GM18505 (cell line): ENCODE results near the gene NAV1.
"Not testable (repeated sequence)": the region's sequence is repeated elsewhere in the genome, so short reads cannot be mapped to it uniquely, and the experiment has no call there.

Experiments
- ATAC-seq: cut with Tn5 transposase; IDR thresholded peaks from one replicate; pipeline ENCODE4 v1.9.1; 2021; ENCODE audit not compliant: unreplicated experiment
- POLR2A ChIP-seq: IDR thresholded peaks from 4 replicates; pipeline ENCODE4 v1.6.1; 2011; ENCODE audit warnings: borderline replicate concordance; ENCODE audit not compliant: insufficient read depth, insufficient read length; ENCODE audit errors: extremely low read depth

NAV1 gene

DNA sequence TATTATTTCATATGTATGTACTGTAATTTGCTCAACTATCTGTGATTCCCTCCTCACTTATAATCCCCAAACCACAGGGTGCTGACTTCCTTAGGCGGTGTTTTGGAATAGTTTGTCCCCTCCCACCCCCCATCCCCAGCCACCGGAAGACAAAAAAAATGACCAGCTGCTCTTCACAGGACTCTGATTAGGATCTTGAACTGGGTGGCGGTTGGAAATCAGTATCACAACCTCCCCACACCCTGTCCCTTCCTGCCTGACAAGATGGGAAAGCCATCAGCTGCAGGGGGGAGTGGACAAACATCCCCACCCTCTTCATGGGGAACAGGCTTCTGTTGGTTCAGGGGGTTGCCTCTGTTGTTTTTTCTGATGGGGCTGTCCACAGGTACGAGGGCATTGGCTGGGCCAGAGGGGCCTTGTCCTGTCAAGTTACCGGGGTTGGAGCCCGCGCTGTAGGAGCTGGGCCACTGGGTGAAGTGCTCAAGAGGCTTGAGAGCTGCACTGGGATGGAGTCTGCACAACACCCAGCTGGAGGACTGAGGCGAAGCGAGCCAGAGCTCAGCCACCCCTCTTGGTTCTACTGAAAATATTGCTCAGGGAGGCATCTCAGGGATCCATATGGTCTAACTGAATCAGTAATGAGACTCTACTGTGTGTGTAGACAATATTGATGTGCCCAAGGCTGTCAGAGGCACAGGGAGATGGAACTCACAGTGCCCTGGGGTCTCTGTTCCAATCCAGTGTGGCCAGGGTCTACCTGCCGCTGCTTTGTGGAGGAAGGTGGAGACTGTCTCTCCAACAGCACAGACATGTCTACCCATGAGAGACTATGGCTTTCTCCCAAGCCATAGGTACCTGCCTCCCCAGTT lies 28.2 kb downstream of the NAV1 start:
- TF ChIP-seq POLR2A, result no peak
- ATAC-seq, result no peak

GRCh38 chr1:201568265-201568664 lies 29.3 kb downstream of the NAV1 start:
- no peak for TF ChIP-seq POLR2A
- no peak for ATAC-seq

- ATAC-seq, result no peak
- no peak for TF ChIP-seq POLR2A
Observed at GRCh38 chr1:201568859-201569294, 29.9 kb downstream of the NAV1 start.

DNA sequence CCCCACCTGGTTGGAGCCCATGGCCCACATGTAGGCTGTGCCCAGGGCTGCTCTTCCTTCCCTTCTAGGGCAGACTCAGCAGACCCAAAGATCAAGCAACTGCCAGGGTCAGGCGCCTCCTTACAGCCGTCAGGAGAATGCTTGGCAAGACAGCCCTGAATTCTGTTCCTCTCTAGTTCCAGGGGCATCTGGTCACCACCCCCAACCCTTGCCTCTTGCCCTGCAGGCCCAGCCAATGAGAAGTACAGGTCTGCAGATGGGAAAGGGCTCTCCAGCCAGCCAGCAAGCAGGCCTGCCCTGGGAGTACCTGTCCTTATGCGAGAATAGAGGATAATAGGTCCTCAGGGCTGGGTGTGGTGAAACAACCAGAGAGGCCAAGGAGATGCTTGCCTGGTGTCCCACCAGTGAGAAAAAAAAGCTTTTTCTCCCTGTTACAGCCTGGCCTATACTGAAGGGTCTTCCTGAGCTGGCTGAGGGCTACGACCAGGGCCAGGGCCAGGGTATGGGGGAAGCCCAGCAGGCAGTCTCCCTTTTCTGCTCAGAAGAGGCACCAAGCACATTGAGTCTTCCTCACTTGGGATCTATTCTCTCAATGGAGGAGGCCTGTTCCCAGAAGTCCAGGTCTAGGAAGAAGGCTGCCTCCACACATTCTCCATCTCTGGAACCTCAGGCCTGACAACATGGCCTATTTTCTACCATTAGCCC lies 31.4 kb downstream of the NAV1 start:
- no peak for TF ChIP-seq POLR2A
- no peak for ATAC-seq

GRCh38 chr1:201570886-201571624 lies 32.1 kb downstream of the NAV1 start:
- no peak for ATAC-seq
- TF ChIP-seq POLR2A, result no peak

DNA sequence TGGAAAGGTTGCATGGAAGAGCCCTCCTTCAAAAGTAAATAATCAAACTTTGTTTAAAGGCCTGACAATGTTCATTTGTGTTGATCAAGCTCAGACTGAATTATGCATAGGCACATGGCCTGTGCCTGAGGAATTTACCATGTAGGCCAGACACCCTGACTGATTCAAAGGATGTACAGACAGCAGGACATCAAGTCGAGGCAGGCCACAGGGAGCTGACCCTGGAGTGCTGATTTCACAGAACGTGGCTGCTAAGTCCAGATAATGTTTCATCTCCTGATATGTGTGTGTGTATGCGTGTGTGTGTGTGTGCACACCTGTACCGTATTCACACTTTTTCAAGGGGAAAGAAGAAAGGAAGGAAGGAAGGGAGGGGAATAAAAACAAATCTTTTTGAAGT lies 34.1 kb downstream of the NAV1 start:
- no peak for ATAC-seq
- no peak for TF ChIP-seq POLR2A

DNA sequence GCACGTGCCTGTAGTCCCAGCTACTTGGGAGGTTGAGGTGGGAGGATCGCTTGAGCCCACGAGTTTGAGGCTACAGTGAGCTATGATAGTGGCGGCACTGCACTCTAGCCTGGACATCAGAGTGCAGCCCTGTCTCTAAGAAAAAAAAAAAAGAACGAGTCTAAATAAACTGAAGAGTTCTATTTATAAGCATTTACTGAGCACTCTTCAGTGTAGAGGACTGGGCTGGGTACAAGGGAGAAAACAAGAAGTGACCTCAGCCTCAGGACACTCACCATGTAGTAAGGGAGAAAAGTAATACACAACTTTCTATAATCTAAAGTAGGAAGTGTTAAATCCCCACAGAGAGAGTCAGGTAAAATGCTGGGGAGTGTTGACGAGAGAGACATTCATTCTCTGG lies 35.0 kb downstream of the NAV1 start:
- ATAC-seq, result no peak
- no peak for TF ChIP-seq POLR2A

GRCh38 chr1:201575912-201576311 lies 37.0 kb downstream of the NAV1 start:
- ATAC-seq, result no peak

GRCh38 chr1:201576914-201577313 lies 38.0 kb downstream of the NAV1 start:
- no peak for TF ChIP-seq POLR2A
- no peak for ATAC-seq

More at GRCh38 chr1:201575912-201576311, 37.0 kb downstream of the NAV1 start:
- no peak for TF ChIP-seq POLR2A

DNA sequence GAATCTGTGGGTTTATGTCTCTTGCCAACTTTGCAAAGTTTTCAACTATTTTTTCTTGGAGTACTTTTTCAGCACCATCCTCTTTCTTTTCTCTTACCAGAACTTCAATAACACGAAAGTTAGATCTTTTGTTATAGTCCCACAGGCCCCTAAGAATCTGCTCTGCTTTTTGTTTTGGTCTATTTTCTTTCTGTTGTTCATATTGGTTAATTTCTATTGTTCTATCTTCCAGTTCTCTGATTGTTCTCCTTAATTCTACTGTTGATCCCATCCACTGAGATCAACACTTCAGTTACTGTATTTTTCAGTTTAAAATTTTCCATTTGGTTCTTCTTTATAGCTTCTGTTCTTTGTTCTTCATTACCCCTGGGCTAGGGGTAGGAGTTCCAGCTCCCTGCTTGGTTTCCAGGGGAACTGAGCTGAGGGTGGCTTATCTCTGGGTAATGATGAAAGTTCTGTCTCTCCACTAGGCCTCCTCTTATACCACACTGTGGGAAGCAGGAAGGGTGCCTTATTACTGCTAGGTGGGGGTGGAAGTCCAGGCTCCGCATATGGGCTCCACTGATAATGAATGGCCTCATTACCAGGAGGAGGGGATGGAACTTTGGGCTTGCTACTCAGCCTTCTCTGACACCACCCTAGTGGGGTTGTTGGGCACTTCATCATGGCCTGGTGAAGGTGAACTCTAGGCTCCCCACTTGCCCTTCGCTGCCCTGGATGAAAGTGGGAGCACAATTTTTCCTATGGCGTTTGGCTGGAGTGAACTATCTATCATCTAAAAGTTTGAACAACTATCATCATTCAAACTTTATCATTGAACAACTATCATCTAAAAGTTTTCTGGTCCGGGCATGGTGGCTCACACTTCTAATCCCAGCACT lies 39.3 kb downstream of the NAV1 start:
- ATAC-seq, result no peak
- TF ChIP-seq POLR2A, result no peak

- not testable (repeated sequence) for ATAC-seq
Observed at GRCh38 chr1:201581371-201581770, 42.4 kb downstream of the NAV1 start.

- no peak for ATAC-seq
Observed at GRCh38 chr1:201582705-201583442, 43.9 kb downstream of the NAV1 start.

GRCh38 chr1:201583663-201584062 lies 44.7 kb downstream of the NAV1 start:
- no peak for ATAC-seq
- TF ChIP-seq POLR2A, result no peak

More at GRCh38 chr1:201582705-201583442, 43.9 kb downstream of the NAV1 start:
- TF ChIP-seq POLR2A, result no peak
